Renal cortex interstitium (tissue), 15 donors: ENCODE results near the gene PDE12. TPM values are rescaled to one million over a fixed set of nuclear protein-coding genes. Genes with fewer than 3 reads are reported as not detected.
A peak's percentile ranks its signal among the peaks of the same experiment; 100 is the strongest.

Experiments used
- DNase-seq, 11 donors: peaks; one replicate each; pipeline ENCODE4 v3.0.0-alpha.2; 2013; ENCODE audit warnings: low read depth in 9 of 11, low spot score in 4 of 11; ENCODE audit errors: extremely low read depth in 1 of 11
- long read RNA-seq, 16 experiments: transcript quantifications; one replicate each; lab custom pipeline, GENCODE V29; 2026
- polyA plus RNA-seq, 3 donors: library from polyadenylated mRNA; unstranded; fragments of 120-200 nt; gene quantifications; one replicate each; pipeline ENCODE4 v1.2.1, GENCODE V29; 2013; ENCODE audit not compliant: insufficient read length in 3 of 3

PDE12 gene, protein sequence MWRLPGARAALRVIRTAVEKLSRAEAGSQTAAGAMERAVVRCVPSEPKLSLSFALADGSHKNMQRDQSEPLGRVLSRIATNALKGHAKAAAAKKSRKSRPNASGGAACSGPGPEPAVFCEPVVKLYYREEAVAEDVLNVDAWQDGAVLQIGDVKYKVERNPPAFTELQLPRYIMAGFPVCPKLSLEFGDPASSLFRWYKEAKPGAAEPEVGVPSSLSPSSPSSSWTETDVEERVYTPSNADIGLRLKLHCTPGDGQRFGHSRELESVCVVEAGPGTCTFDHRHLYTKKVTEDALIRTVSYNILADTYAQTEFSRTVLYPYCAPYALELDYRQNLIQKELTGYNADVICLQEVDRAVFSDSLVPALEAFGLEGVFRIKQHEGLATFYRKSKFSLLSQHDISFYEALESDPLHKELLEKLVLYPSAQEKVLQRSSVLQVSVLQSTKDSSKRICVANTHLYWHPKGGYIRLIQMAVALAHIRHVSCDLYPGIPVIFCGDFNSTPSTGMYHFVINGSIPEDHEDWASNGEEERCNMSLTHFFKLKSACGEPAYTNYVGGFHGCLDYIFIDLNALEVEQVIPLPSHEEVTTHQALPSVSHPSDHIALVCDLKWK
- 10 to 100 TPM; 12.4 to 13.2 (median 12.5) TPM for polyA plus RNA-seq
- long read RNA-seq, donor 1 = 0 reads
- long read RNA-seq, donor 2 = 0 reads
- long read RNA-seq, donor 3, full-length matches to known transcripts = 8 of 8 reads
- long read RNA-seq, donor 3, partial matches to known transcripts = 0 of 8 reads
- long read RNA-seq, donor 3, other reads (novel, unspliced or antisense) = 0 of 8 reads
- long read RNA-seq, donor 4, full-length matches to known transcripts = 2 of 2 reads
- long read RNA-seq, donor 4, partial matches to known transcripts = 0 of 2 reads
- long read RNA-seq, donor 4, other reads (novel, unspliced or antisense) = 0 of 2 reads
- long read RNA-seq, donor 5 = 0 reads
- long read RNA-seq, donor 6, full-length matches to known transcripts = 3 of 8 reads
- long read RNA-seq, donor 6, partial matches to known transcripts = 5 of 8 reads
- long read RNA-seq, donor 6, other reads (novel, unspliced or antisense) = 0 of 8 reads
- long read RNA-seq, donor 7, full-length matches to known transcripts = 2 of 2 reads
- long read RNA-seq, donor 7, partial matches to known transcripts = 0 of 2 reads
- long read RNA-seq, donor 7, other reads (novel, unspliced or antisense) = 0 of 2 reads
- long read RNA-seq, donor 8, full-length matches to known transcripts = 4 of 231 reads
- long read RNA-seq, donor 8, partial matches to known transcripts = 55 of 231 reads
- long read RNA-seq, donor 8, other reads (novel, unspliced or antisense) = 172 of 231 reads
- long read RNA-seq, donor 9, full-length matches to known transcripts = 4 of 4 reads
- long read RNA-seq, donor 9, partial matches to known transcripts = 0 of 4 reads
- long read RNA-seq, donor 9, other reads (novel, unspliced or antisense) = 0 of 4 reads
- long read RNA-seq, donor 10, full-length matches to known transcripts = 5 of 5 reads
- long read RNA-seq, donor 10, partial matches to known transcripts = 0 of 5 reads
- long read RNA-seq, donor 10, other reads (novel, unspliced or antisense) = 0 of 5 reads
- long read RNA-seq, donor 11, full-length matches to known transcripts = 4 of 4 reads
- long read RNA-seq, donor 11, partial matches to known transcripts = 0 of 4 reads
- long read RNA-seq, donor 11, other reads (novel, unspliced or antisense) = 0 of 4 reads
- long read RNA-seq, donor 12, full-length matches to known transcripts = 3 of 3 reads
- long read RNA-seq, donor 12, partial matches to known transcripts = 0 of 3 reads
- long read RNA-seq, donor 12, other reads (novel, unspliced or antisense) = 0 of 3 reads
- long read RNA-seq, donor 13, full-length matches to known transcripts = 11 of 11 reads
- long read RNA-seq, donor 13, partial matches to known transcripts = 0 of 11 reads
- long read RNA-seq, donor 13, other reads (novel, unspliced or antisense) = 0 of 11 reads
- long read RNA-seq, donor 14, full-length matches to known transcripts = 4 of 4 reads
- long read RNA-seq, donor 14, partial matches to known transcripts = 0 of 4 reads
- long read RNA-seq, donor 14, other reads (novel, unspliced or antisense) = 0 of 4 reads
- long read RNA-seq, donor 15, full-length matches to known transcripts = 1 of 1 reads
- long read RNA-seq, donor 15, partial matches to known transcripts = 0 of 1 reads
- long read RNA-seq, donor 15, other reads (novel, unspliced or antisense) = 0 of 1 reads
- long read RNA-seq, donor 16, full-length matches to known transcripts = 11 of 11 reads
- long read RNA-seq, donor 16, partial matches to known transcripts = 0 of 11 reads
- long read RNA-seq, donor 16, other reads (novel, unspliced or antisense) = 0 of 11 reads

DNA sequence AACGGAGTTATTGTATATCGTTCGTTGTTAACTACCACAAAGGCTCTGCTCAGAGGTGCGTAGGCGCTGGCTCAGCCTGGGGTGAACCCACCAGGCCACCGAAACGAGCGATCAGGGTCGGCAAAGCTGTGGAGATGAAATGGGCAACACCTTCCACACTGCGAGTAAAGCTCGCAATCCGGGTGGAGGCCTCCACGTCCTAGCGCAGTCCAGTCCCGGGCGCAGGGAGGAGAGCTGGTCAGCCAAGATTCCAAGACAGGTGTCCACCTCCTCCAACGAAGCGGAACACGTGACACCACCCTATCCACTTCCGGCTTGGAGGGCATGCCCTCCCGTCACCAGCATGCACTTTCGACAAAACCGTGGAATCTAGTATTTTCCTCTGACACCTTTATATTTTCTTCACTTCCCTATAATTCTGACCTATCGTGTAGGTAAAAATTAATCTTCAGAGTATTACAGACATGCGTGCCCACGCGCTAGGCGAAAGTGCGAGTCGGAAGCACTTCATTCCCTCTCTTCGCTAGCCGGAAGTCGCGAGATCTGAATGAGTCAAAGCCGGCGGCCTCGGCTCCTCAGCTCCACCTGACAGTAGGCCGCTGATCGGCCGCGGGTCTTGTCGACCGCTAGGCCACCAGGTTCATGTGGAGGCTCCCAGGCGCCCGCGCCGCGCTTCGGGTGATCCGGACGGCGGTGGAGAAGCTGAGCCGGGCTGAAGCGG is at the start of gene PDE12:
TSS of gene PDE12 (plus strand) at position 537 of the 721 bp plus-strand sequence. CDS start at position 643, 106 bp downstream.
- DNase-seq = peak; percentile 65 to 95 (median 85)

DNA sequence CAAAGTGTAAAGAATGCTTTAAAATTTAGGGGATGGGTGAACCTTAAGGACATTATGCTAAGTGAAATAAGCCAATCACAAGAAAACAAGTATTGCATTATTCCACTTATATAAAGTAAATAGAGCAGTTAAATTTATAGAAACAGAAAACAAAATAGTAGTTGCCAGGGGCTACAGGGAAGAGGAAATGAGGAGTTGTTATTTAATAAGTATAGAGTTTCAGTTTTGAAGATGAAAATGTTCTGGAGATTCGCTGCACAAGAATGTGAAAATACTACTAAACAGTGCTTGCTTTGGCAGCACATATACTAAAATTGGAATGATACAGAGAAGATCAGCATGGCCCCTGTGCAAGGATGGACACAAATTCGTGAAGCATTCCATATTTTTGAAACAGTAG is 43.9 kb upstream of the PDE12 start:
- no peak for DNase-seq

DNA sequence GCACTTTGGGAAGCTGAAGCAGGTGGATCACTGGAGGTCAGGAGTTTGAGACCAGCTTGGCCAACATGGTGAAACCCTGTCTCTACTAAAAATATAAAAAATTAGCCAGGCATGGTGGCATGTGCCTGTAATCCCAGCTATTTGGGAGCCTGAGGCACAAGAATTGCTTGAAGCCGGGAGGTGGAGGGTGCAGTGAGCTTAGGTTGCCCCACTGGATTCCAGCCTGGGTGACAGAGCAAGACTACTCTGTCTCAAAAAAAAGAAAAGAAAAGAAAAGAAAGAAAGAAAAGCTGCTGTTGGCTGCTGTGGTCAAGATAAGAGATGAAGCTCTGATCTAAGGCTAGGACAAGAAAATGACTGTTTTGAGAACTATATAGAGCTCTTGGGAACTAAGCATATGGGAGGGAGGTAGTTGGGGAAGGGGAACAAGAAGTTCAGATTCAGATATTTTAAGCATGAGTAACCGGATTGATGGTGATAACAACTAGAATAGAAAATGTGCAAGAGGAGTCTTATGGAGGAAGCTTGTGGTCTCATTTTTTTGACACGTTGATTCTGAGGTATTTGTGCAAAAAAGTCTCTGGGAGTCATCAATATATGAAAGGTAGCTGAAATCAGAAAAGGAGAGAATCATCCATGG is 37.7 kb upstream of the PDE12 start:
- DNase-seq = no peak

DNA sequence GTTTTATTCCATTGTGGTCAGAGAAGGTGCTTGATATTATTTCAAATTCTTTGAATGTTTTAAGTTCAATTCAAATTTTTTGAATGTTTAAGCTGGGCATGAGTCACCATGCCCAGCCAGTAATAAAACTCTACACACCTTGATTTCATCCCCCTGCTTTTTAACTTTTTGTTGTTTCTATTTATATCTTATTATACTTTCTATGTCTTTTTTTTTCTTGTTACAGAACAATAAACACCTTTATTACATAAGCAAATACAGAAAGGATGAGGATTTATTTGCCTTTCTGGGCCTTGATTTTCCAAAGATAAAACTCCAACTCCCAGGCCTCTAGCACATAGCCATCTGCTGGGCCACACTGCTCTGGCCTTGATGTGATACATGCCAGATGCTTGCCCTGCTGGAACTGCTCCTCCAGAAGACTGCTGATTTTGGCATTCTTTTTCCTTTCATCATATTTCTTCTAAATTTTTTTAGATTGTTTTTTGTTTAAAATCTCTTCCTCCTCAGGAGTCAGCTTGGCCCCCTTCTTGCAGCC is 25.9 kb upstream of the PDE12 start:
- DNase-seq = no peak

DNA sequence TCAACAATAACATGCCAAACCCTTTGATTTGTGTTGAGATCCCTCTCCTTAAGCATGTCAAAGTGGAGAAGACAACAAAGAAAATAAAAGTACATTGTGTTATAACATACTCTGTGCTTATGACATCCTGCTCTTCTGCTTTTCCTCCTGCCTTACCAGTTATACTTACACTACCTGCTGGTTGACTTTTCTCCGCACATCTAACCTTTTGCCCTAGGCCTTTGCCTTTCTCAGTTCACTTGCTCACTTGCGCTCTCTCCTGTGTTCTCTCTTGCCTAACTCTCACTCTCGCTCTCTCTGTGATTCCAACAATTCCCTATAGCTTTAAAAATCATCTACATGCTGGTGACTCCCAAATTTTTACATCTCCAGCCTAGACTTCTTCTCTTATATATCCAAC is 17.6 kb upstream of the PDE12 start:
- no peak for DNase-seq

DNA sequence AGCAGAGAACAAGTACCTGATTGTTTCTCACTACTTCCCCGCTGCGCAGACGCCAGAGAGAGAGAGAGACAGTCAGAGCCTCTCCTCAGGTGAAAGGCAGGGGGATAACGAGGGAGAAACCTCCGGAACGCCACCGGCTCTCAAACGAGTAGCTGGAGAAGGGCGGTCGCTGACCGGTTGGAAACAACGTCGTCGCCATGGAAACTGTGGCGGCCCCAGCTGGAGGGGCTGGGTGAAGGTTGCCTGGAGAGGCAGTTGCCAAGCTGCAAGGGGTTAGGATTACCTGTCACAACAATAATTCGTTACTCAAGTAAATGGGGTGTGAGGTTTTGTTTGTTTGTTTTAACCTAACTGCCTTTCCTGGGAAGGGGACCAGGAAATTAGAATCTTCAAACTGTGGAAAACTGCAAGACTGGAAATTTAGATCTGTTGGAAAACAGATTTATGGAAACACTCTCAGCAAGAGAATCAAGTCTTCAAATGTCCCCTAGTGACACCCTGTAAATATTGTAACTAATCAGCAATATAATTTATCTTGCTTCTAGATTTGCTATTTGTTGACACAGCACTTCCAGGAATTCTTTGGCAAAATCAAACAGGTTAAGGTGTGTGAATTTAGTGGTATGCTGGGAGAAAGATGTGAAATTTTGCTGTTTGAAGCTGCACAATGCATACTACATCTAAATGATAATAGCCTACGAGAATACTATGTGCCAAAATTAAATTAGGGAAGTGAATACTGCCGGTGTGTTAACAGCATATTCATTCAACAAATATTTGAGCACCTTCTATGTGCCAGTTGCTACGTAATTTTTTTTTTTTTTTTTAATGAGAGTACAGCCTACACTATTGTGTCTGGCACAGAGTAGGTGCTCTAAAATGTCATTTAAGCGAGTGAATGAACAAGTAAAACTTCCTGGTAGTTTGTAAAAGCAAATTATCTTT is 11.6 kb upstream of the PDE12 start, which contains the start of gene DNAH12:
TSS of gene DNAH12 (minus strand) at position 164 of the 945 bp plus-strand sequence. CDS start 1,474 bp downstream, outside the sequence.
- DNase-seq = peak; percentile 67 to 91 (median 82)

DNA sequence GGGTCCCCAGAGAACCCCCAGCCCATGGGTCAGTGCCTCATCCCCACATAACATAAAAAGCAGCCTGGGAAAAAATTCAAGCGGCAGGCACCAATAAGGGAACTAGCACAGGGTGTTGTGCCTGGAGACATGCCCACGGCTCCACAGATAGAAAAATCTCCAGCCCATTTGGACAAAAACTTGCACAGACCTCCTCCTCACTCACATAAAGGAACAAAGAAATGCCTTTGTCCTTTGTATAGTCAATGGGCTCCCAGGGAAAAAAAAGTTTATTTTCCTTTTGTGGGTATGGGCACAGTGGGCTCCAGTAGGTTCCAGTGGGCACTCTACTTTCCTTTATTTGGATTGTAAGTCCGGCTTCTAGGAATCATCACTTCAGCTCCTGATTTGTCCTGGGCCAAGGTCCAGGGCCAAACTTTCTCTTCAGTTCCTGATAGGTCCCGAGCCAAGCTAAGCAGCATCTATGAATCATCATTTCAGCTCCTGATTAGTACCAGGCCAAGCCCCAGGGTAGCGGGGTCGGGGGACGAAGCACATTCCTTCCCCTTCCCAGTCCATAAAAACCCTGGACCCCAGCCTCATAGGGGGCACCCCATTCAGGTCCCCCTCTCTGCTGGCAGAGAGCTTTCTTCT is 10.3 kb upstream of the PDE12 start:
- DNase-seq = no peak

DNA sequence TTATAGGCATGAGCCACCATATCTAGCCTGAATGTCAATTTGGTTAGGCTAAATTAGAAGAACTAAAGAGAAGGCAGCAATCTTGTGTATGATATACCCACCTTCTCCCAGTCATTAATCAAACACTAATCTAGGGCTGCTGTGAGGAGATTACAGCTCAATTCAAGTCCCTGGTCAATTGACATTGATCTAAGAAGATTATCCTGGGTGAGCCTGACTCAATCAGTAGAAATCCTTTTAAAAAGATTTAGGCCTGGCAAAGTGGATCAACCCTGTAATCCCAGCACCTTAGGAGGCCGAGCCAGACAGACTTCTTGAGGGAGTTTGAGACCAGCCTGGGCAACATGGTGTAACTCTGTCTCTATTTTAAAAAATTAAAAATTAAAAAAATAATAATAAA is 9.5 kb upstream of the PDE12 start:
- no peak for DNase-seq

DNA sequence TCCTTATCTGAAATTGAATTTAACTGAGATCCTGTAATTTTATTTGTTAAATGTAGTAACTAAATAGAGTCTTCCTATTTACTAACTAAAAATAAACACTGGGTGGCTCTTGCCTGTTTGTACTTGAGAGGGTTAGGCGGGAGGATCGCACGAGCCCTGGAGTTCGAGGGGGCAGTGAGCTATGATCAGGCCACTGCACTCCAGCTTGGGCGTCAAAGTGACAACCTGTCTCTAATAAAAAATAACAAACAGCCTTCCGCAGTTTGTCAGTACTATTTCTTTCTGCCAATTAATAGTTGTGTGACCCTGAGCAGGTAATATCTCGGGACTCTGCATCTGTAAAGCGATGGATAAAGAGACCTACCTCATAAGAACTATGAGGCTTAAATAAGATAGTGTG is 768 bp upstream of the PDE12 start:
- no peak for DNase-seq

DNA sequence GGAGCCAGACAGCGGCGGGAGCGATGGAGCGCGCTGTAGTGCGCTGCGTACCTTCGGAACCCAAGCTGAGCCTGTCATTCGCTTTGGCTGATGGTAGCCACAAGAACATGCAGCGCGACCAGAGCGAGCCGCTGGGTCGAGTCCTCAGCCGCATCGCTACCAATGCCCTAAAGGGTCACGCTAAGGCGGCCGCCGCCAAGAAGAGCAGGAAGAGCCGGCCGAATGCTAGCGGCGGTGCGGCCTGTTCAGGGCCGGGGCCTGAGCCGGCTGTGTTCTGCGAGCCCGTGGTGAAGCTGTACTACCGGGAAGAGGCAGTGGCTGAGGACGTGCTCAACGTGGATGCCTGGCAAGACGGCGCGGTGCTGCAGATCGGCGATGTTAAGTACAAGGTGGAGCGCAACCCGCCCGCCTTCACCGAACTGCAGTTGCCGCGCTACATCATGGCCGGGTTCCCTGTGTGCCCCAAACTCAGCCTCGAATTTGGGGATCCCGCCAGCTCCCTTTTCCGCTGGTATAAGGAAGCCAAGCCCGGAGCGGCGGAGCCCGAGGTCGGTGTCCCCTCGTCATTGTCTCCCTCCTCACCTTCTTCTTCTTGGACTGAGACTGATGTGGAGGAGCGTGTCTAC is 498 bp downstream of the PDE12 start:
- DNase-seq = no peak

DNA sequence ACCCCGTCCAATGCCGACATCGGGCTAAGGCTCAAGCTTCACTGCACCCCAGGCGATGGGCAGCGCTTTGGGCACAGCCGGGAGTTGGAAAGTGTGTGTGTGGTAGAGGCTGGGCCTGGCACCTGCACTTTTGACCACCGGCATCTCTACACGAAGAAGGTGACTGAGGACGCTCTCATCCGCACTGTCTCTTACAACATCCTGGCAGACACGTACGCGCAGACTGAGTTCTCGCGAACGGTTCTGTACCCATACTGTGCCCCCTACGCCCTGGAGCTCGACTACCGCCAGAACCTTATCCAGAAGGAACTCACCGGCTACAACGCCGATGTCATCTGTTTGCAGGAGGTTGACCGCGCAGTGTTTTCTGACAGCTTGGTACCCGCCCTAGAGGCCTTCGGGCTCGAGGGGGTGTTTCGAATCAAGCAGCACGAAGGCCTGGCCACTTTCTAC is 1.0 kb downstream of the PDE12 start:
- DNase-seq = no peak

DNA sequence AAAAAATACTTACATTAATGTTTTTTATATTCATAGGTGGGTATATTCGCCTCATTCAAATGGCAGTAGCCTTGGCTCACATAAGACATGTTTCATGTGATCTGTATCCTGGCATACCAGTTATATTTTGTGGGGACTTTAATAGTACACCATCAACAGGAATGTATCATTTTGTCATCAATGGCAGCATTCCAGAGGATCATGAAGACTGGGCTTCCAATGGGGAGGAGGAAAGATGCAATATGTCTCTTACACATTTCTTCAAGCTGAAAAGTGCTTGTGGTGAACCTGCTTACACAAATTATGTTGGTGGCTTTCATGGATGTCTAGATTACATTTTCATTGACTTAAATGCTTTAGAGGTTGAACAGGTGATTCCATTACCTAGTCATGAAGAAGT is 3.5 kb downstream of the PDE12 start:
- no peak for DNase-seq

DNA sequence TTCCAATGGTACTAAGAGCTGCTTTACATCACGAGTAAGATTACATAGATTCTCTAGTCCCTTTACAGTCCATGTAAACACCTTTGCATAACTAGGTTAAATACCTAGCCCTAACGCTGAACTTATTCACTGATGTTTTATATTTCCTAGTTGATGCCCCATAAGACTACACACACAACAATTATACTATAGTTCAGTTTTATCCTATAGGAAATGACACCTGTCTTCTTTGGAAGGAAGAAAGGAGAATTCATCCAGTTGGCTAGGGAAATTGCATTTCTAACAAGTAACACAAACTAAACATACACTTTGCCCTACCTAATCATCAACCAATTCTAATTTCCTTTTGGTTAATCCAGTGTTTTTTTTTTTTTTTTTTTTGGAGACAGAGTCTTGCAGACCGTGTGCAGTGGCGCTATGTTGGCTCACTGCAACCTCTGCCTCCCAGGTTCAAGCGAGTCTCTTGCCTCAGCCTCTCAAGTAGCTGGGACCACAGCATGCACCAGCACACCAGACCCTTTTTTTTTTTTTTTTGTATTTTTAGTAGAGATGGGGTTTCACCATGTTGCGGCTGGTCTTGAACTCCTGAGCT is 13.9 kb downstream of the PDE12 start:
- no peak for DNase-seq
